HG02938 (cell line): ENCODE results near the gene NMNAT2.

Experiments
- ATAC-seq: cut with Tn5 transposase; IDR thresholded peaks from one replicate; pipeline ENCODE4 v1.9.1; 2021; ENCODE audit warnings: mild to moderate bottlenecking, moderate library complexity; ENCODE audit not compliant: unreplicated experiment

NMNAT2 gene

DNA sequence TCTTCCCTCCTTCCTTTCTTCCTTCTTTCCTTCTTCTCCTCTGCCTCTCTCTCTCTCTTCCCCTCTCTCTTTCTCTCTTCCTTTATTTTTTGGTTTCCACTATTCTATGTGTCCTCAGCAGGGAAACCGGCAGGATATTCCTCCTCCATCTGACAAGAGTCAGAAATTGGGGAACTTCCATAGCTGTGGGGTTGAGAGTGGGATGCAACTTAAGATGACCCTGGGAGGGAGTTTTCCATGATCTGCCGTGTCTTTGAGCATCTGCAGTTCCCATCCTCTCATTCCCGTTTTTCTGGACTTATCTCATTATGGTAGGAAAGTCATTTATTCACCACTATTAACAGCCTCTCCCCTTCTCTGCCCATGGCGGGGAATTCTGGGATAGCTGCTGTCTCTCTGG is 98.6 kb downstream of the NMNAT2 start:
- no peak for ATAC-seq

- ATAC-seq, result no peak
Measured at GRCh38 chr1:183319051-183319450, 99.1 kb downstream of the NMNAT2 start.

GRCh38 chr1:183318433-183318832 is 99.7 kb downstream of the NMNAT2 start:
- ATAC-seq, result no peak

GRCh38 chr1:183315991-183316758 is 102.0 kb downstream of the NMNAT2 start:
- ATAC-seq, result no peak

GRCh38 chr1:183313063-183313462 is 105.1 kb downstream of the NMNAT2 start:
- ATAC-seq, result no peak

DNA sequence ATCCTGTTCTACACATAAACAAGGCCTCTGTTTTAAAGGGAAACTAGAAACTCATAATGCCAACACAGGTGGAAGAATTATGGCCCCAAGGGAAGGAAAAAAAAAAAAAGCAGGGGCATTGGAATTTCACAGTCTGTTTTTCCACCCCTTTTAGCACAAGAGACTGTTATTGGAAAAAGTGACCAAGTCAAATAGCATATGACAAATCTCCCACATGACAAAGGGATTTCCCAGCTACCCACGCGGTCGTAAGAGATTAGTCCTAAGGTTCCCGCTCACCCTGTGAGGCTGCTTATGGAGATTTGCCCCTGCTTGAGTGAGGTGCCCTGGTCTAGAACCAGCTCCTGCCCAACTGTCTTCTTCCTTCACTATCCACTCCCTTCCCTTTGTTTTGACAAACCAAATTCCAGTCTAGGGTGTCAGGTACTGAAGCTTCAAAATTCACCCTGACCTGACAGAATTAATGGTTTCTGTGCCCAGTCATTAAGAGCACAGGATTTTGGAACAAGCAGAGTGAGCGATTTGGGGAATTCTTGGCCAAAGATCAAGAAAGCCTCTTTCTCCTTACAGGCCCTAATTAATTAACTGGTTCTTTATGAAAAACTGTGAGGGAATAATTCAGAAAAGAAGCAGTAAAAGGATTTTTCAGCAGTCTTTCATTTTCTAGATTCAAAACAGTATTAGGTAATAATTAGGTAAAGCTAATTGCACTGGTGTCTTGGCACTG is 107.3 kb downstream of the NMNAT2 start:
- no peak for ATAC-seq

GRCh38 chr1:183308719-183309118 is 109.5 kb downstream of the NMNAT2 start:
- no peak for ATAC-seq

DNA sequence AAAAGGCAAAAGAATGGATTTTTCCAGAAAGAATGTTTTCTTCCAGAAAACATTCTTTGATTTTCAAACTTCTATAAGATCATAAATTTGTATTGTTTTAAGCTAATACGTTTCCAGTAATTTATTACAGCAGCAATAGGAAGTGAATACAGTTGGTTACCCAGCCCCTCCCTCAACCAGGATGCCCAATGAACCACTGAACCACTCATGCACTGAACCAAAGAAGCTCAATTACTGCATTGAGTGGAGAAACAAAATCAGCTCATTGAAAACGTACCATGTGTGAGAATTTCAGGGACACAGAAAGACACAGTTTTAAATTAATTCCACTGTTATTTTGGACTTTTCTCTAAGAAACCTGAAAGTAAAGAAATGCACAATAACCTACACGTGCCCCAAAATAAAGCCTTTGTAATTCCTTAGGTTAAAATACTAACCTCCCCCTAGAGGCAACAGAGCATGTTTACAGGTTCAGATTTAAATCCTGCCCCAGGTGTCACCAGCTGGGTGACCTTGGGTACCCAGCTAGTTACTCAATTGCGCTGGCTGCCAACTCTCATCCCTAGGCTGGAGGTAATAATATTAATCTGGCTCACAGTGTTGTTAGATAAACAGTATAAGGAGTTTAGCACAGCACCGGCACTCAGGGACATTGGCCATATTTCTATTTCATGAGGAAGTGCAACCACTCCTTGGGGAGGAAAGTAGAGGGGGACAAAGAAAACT is 111.7 kb downstream of the NMNAT2 start:
- ATAC-seq, result no peak

DNA sequence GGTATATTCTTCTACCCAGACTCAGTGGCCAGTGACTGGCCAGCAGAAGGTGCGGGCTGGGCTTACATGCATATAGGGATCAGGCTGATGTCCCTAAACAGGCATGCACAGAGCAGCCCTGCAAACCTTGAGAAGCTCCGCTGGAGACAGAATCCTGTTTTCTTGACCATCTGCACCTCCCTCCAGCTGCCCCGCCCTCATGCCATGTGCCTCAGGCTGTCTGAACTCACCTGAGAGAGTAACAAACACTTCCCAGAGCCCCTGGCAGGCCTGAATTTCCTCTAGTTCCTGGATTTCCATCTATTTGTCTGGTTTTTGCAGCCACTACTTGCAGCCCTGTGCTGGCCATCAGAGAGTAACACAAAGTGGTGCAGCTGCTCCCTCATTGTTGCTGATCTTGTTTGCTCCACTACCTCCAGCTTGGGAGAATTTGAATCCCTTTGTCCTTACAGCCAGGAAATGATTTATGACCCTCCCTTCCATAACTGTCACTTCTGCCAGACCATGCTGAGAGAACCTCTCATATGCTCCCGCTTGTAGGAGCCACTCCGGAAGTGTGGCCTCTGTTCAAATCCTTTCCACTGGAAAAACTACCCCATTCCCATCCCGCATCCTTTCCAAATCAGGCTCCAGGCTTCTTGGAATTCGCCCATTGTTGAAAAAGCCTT is 113.6 kb downstream of the NMNAT2 start:
- no peak for ATAC-seq

DNA sequence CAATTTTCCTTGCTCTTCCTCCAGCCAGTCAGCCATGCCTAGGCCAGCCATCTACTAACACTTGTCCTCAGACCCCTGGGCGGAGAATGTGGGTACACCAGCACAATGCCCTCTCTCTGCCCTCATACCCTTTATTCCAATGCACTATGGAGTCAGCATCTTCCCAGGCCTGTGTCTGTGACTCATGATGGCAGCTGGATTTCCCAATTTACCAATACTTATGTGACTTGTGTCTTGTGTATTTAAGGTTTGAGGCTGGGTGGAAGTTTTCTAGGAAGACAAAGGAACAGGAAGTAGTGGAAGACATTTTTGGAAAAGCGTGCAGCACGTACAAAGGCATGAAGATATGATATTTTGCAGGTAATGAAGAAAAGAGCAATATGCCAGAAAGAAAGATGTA is 114.3 kb downstream of the NMNAT2 start:
- ATAC-seq, result no peak

GRCh38 chr1:183303323-183303645 is 114.9 kb downstream of the NMNAT2 start:
- no peak for ATAC-seq

DNA sequence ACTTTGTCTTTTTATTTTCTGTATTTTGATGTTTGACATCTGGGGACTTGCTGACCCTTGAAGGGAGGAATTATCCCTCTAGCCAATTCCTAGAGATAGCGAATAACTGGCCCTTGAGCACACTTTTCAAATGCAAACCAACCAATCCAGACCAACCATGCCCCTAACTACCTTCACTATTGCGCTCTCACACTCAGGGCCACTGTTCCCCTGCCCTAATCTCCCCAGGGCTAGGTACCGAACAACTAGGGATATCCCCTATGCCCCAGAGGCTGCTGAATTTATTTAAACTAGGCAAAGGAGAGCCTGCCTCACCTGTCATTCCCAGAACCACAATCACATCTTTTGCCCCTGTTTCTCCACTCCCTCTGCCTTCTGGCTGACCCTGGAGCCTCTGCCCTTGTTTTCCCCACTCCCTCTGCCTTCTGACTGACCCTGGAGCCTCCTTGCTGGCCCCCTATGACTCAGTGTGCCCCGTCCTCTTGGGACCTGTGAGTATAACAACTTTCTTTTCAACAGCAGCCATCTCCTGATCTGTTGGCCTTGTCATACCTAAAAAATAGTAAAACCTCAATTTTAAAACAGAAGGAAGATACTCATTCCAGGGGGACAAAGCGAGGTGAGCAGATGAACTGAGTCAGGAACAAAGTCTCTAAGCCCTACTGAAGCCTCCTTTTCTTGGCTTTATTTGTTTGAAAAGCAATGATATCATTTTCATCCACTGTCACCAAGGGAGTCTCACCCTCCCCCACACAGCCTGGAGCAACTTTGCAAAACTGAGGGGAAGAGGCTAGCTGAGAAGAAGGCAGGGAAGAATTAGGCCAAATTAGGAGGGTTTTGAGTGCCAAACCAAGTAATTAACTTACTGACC is 115.5 kb downstream of the NMNAT2 start:
- no peak for ATAC-seq

DNA sequence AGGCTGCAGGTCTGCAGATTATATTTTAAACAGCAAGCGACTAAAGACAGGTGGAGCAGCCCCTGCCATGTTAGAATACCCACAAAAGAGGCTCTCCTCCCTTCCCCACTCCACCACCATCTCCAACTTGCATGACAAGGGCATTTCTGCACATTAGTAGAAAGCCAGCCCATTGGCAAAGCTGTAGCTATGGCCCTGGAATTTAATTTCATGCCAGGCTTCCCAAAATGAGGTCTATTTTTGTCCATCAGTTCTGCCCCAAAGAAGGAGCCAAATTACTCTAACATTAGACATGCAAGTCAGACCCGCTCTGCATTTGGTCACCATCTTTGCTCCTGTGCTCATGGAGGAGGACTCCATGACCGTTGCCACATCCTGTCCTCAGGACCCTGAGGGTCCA is 116.9 kb downstream of the NMNAT2 start:
- no peak for ATAC-seq

DNA sequence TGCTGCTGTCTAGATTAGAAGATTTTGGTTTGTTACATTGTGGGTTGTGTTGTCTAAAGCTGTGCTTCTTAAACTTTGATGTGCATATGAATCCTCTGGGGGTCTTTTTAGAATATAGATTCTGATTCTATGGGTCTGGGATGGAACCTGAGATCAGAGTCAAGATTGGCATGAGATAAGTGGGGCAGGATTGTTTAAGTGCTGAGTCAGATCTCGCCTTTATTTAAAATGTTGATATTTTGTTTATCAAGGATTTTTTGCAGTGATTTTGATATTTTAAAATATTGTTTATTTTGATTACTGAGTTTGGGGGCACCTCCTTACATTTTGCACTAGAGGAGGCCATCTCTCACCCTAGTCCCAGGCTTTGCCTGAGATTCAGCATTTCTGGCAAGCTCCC is 117.4 kb downstream of the NMNAT2 start:
- no peak for ATAC-seq

- no peak for ATAC-seq
Measured at GRCh38 chr1:183300395-183300794, 117.8 kb downstream of the NMNAT2 start.

GRCh38 chr1:183296782-183297181 is 121.4 kb downstream of the NMNAT2 start:
- no peak for ATAC-seq

DNA sequence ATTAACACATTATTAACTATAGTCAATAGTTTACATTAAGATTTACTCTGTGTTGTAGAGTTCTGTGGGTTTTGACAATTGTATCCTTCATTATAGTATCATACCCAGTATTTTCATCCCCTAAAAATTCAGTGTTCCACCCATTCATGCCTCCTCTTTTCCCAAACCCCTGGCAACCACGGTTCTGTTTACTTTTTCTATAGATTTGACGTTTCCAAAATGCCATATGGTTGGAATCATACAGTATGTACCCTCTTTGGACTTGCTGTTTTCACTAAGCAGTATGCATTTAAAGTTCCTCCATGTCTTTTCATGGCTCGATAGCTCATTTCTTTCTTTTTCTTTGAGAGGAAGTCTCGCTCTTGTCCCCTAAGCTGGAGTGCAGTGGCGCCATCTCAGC is 122.7 kb downstream of the NMNAT2 start:
- ATAC-seq, result no peak

- ATAC-seq, result no peak
Measured at GRCh38 chr1:183293876-183294275, 124.3 kb downstream of the NMNAT2 start.

DNA sequence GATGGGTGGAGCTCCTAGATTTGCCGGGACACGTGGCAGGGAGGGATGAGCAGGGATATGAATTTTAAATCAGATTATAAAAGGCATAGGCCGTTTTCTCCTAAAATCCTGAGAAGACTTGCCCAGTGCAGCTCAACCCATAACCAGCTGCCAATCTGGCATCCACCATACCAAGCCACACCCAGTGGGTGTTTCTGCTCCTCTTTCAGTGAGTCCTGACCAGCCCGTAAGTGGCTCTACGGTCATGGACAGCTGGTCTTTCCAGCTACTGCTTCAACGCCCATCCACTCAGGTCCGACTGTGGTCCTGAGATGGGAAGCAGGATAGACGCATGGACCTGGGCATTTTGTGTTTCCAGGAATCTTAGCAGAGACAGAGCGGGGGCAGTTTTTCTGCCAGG is 124.9 kb downstream of the NMNAT2 start:
- no peak for ATAC-seq

DNA sequence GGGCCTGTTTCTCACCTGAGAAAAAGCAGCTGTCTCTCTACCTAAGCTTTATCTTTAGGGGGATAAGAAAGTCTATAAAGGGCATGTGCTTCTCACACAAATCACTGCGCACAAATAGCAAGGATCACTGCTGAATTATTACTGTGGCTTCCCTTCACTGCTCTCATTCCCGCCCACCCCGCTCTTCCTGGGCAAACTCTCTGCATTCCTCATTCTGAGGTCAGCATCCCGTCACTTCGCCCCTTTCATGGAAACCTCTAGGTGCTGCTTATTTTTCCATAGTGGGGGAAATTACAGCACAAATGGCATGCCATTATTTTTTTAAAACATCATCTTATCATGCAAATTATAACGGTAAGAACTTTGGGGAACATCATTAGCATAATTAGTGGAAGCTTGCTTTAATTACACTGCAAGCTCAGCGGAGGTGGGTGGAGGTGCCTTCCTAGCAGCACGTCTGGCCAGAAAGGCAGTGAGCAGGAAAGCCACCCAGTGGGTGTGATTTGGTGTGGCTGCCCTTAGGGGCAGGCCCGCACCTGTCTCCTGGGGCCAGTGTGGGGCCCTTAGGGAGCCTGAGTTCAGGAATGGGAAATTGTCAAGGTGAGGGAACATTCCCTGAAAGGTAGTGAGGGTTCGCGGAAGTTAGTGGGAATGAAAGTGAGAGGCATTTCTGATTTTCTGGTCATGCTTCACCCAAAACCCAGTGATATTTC is 126.2 kb downstream of the NMNAT2 start:
- ATAC-seq, result no peak
